Measurements from ENCODE around the gene SEL1L. TPM values are rescaled to one million over a fixed set of nuclear protein-coding genes. Genes with fewer than 3 reads are reported as not detected.

Gene SEL1L
- total and polyA plus RNA-seq, 2 of the 13 experiments (the other 11 are each of a cell fraction or from before 2014, with no cell fraction given), result 15.3 to 61.0 TPM

DNA sequence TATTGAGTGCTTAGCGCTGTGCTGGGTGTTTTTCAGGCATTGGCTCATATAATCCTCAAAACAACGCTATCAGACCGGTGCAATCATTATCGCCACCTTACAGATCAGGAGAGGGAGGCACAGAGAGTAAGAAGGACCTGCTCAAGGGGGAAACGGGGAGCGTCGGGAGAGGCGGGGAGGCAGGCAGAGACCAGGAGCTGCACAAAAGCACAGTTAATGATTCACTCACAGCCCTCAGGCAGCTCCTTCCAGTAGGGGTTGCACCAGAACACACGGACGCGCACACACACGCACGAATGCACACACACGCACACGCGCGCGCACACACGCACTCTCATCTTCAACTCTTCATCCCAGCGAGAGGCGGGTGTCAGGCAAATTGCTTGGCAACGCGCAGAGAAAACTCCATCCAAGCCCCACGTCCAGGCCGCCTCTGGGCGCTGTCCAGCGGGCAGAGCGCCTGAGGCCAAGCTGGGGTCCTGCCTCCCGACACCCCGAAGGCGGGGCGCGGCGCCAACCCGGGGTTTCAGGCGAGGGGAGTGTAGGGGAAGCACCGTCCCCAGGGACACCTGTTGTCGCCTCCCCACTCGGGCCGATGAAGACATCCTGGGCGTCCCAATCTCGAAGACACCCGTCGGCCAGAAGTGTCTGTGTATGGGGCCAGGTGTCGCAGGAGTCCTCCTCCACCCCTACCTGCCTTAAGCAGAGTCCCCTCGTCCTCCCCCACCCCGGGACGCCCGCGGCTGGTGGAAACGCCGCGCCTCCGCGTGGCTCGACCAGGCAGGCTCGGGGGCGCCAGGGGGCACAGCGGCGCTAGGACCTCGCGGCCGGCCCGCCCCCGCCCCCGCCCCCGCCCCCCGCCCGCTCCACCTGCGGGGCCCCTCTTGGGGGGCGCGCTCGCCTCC, 98.0 kb downstream of the SEL1L start (continued):
- TF ChIP-seq MTA1 (CRISPR knock-in tag; IDR thresholded peaks at IDR 0.05; ENCODE audit: borderline replicate concordance) (peak; percentile 91; the same call in 1 of the 2 replicates), DNMT1 (CRISPR knock-in tag; IDR thresholded peaks at IDR 0.05) (0 out of 2 replicates have a peak, but pooled peaks have one; percentile 38), ZNF557 (CRISPR knock-in tag; IDR thresholded peaks at IDR 0.05) (no peak), SPEN (CRISPR knock-in tag; IDR thresholded peaks at IDR 0.05; ENCODE audit: low read depth) (peak; percentile 24), RXRA (CRISPR knock-in tag; IDR thresholded peaks at IDR 0.05) (peak; percentile 35; the same call in 1 of the 2 replicates), ZNF124 (CRISPR knock-in tag; IDR thresholded peaks at IDR 0.05) (no peak), POGZ (CRISPR knock-in tag; IDR thresholded peaks at IDR 0.05) (0 out of 2 replicates have a peak, but pooled peaks have one; percentile 18), NFRKB (IDR thresholded peaks at IDR 0.05) (no peak), ZNF354B (CRISPR knock-in tag; IDR thresholded peaks at IDR 0.05) (no peak), ZNF329 (CRISPR knock-in tag; IDR thresholded peaks at IDR 0.05; ENCODE audit: low read depth) (0 out of 2 replicates have a peak, but pooled peaks have one; percentile 26), SSRP1 (CRISPR knock-in tag; IDR thresholded peaks at IDR 0.05) (no peak), ZC3H13 (CRISPR knock-in tag; IDR thresholded peaks at IDR 0.05) (no peak), BORCS8-MEF2B (CRISPR knock-in tag; IDR thresholded peaks at IDR 0.05) (no peak; the same call in 1 of the 2 replicates), MEIS1 (CRISPR knock-in tag; IDR thresholded peaks at IDR 0.05; ENCODE audit: borderline replicate concordance) (no peak), HNRNPLL (IDR thresholded peaks at IDR 0.05; ENCODE audit: low read depth, low read length, poor library complexity, severe bottlenecking) (peak; percentile 40), ZNF570 (CRISPR knock-in tag; IDR thresholded peaks at IDR 0.05; ENCODE audit: borderline replicate concordance) (no peak)
- TF ChIP-seq, protein P1, sequence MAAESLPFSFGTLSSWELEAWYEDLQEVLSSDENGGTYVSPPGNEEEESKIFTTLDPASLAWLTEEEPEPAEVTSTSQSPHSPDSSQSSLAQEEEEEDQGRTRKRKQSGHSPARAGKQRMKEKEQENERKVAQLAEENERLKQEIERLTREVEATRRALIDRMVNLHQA (CRISPR knock-in tag; IDR thresholded peaks at IDR 0.05), result no peak
- TF ChIP-seq, protein P2, sequence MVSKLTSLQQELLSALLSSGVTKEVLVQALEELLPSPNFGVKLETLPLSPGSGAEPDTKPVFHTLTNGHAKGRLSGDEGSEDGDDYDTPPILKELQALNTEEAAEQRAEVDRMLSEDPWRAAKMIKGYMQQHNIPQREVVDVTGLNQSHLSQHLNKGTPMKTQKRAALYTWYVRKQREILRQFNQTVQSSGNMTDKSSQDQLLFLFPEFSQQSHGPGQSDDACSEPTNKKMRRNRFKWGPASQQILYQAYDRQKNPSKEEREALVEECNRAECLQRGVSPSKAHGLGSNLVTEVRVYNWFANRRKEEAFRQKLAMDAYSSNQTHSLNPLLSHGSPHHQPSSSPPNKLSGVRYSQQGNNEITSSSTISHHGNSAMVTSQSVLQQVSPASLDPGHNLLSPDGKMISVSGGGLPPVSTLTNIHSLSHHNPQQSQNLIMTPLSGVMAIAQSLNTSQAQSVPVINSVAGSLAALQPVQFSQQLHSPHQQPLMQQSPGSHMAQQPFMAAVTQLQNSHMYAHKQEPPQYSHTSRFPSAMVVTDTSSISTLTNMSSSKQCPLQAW (CRISPR knock-in tag; IDR thresholded peaks at IDR 0.05), result peak; percentile 80
- TF ChIP-seq, protein P3, sequence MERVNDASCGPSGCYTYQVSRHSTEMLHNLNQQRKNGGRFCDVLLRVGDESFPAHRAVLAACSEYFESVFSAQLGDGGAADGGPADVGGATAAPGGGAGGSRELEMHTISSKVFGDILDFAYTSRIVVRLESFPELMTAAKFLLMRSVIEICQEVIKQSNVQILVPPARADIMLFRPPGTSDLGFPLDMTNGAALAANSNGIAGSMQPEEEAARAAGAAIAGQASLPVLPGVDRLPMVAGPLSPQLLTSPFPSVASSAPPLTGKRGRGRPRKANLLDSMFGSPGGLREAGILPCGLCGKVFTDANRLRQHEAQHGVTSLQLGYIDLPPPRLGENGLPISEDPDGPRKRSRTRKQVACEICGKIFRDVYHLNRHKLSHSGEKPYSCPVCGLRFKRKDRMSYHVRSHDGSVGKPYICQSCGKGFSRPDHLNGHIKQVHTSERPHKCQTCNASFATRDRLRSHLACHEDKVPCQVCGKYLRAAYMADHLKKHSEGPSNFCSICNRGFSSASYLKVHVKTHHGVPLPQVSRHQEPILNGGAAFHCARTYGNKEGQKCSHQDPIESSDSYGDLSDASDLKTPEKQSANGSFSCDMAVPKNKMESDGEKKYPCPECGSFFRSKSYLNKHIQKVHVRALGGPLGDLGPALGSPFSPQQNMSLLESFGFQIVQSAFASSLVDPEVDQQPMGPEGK (CRISPR knock-in tag; IDR thresholded peaks at IDR 0.05), result peak; percentile 36; the same call in 1 of the 2 replicates
- TF ChIP-seq, protein P4, sequence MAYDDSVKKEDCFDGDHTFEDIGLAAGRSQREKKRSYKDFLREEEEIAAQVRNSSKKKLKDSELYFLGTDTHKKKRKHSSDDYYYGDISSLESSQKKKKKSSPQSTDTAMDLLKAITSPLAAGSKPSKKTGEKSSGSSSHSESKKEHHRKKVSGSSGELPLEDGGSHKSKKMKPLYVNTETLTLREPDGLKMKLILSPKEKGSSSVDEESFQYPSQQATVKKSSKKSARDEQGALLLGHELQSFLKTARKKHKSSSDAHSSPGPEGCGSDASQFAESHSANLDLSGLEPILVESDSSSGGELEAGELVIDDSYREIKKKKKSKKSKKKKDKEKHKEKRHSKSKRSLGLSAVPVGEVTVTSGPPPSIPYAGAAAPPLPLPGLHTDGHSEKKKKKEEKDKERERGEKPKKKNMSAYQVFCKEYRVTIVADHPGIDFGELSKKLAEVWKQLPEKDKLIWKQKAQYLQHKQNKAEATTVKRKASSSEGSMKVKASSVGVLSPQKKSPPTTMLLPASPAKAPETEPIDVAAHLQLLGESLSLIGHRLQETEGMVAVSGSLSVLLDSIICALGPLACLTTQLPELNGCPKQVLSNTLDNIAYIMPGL (CRISPR knock-in tag; IDR thresholded peaks at IDR 0.05; ENCODE audit: borderline replicate concordance in 1 of 2, low read depth in 1 of 2), result peak in 1 of 2 experiments; percentile 76; a peak in 2 of 4 replicates
- TF ChIP-seq, protein P5, sequence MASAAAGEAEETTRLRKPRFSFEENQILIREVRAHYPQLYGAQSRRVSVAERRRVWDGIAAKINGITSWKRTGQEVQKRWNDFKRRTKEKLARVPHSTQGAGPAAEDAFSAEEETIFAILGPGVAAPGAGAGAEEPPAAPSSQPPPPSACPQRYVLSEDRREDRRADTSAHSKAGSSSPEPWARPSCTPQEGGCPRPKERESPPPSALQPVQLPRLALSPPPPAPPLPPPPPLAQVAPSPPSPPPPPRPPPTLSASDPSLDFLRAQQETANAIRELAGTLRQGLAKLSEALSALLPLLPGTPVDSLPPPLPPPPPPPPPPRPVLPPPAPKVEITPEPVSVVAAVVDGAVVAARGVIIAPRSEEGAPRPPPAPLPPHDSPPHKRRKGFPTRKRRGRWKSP (CRISPR knock-in tag; IDR thresholded peaks at IDR 0.05), result peak; percentile 90
